Measurements from ENCODE around the gene ABAT.
"Not testable (repeated sequence)": the region's sequence is repeated elsewhere in the genome, so short reads cannot be mapped to it uniquely, and the experiment has no call there.

Gene ABAT

GRCh38 chr16:8751481-8752311 lies 77.3 kb downstream of the ABAT start:
- no peak for DNase-seq

DNA sequence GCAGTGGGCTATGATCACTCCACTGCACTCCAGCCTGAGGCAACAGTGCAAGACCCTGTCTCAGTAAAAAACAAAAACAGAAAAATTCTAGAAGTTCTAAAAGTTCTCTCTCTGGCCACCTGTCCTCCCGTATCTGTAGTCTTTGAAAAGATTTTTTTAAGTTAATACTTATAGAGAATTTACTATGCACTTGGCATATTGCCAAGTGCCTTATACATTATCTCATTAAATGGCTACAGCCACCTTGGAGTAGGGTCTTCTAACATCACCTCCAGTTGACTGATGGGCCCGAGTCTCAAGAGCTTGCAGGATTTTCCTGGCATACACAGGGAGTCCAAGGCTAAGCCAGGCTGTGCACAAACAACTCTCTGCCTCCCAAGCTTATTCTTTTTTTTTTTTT lies 78.3 kb downstream of the ABAT start:
- no peak for DNase-seq

GRCh38 chr16:8753416-8754054 lies 79.1 kb downstream of the ABAT start:
- DNase-seq = no peak

DNA sequence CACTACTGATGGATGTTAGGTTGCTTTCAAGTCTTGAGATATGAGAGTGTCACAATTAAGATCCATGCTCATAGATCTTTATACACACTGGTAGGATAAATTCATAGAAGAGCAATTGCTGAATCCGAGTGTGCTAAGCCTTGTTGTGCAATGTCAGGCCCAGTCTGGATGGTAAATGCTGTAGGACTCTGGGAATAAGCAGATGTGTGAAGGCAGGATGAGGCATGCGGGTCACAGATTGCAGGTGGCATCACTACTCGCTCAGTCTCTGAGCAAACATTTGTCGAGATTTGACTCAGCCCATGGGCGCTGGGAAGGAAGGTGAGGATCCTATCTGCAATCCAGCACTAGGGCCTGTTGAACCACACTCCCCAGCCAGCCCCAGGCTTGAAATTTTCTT lies 82.3 kb downstream of the ABAT start:
- DNase-seq = no peak

DNA sequence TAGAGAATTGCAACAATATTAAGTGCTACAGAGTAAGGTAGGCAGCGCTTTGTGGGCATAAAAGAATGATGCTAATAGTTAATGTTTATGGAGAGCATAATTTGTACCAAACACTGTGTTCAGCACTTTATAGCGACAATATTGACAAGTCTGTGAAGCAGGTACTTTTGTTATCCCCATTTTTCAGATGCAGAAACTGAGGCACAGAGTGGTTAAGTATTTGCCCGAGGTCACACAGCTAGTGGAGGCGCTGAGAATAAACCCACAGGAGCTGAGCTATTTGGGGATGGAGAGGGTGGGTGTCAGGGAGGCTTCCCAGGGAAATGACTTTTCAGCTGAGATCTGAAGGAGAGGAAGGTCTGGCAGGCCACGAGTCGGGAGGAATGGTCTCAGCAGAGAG lies 83.6 kb downstream of the ABAT start:
- no peak for DNase-seq

GRCh38 chr16:8760021-8760420 lies 85.6 kb downstream of the ABAT start:
- DNase-seq = no peak

DNA sequence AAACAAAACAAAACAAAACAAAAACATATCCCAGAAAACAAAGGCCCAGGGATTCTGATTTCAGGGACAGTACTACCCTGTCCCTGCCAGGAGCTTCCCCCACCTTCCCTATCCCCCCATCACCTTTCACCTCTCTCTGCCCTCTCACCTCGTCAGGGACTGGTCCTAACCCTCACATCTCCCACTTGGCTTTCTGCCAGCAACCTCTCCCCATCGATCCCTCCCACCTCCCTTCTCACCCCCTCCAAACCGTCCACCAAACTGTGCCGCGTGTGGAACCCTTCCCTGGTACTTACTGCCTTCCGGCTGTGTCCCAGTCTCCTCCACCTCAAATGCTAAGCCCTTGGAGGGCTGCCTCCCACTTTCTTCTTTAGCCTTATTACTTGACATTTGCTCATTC lies 86.7 kb downstream of the ABAT start:
- no peak for DNase-seq

GRCh38 chr16:8762254-8762653 lies 87.8 kb downstream of the ABAT start:
- DNase-seq = no peak

- DNase-seq = no peak
Observed at GRCh38 chr16:8763083-8763482, 88.7 kb downstream of the ABAT start.

GRCh38 chr16:8763899-8764298 lies 89.5 kb downstream of the ABAT start:
- no peak for DNase-seq

- no peak for DNase-seq
Observed at GRCh38 chr16:8764525-8765250, 90.3 kb downstream of the ABAT start.

DNA sequence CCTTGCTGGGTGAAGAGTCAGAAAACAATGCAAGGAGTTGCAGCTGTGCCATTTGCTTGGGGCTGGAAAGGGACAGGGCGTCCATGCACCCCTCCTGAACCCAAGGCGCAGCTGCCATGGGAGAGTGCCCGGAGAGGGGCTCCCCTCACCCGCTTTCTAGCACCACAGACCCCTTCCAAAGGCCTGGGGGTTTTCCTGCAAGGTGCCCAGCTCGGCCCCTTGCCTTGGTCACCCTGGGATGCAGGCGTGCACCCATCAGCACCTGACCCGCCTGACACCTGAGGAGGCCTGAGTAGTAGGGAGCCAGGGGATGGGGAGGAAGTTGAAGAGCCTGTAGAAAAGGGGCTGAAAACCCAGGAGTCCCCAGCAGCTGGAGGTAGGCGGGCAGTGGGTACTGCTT lies 92.8 kb downstream of the ABAT start:
- no peak for DNase-seq

DNA sequence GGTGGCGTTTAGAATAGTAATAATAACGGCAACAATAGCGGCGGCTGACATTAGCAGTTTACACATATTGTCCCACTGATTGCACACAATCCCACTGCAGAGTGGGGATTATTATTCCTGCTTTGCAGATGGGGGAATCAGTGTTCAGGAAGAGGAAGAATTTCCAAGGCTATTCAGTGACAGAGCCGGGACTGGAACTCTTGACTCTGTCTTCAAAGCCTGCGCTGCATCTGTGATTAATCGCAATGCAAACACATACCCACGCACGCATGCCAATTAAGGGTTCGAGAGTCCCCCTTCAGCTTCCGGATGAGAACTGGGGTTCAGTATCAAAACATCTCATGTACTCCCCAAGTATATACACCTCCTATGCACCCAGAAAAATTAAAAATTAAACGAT lies 93.9 kb downstream of the ABAT start:
- DNase-seq = no peak

DNA sequence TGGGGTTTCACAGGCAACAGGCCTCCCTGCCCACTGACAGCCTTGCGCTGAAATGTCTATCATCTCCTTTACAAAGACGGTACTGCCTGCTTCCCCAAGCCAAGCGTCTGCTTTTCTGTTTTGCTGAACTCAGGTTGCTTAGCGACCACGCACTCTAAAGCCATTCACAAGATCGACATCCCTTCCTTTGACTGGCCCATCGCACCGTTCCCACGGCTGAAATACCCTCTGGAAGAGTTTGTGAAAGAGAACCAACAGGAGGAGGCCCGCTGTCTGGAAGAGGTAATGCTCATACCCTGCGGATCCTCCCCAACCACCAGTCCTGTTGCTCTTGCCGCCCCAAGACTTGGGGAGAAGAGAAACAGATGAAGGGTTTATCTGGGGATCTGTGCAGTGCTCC lies 94.3 kb downstream of the ABAT start:
- no peak for DNase-seq

GRCh38 chr16:8773537-8773936 lies 99.1 kb downstream of the ABAT start:
- no peak for DNase-seq

- DNase-seq = no peak
Observed at GRCh38 chr16:8774208-8774607, 99.8 kb downstream of the ABAT start.

GRCh38 chr16:8775359-8775758 lies 100.9 kb downstream of the ABAT start:
- no peak for DNase-seq

- DNase-seq = no peak
Observed at GRCh38 chr16:8776129-8776584, 101.7 kb downstream of the ABAT start.

GRCh38 chr16:8777217-8777616 lies 102.8 kb downstream of the ABAT start:
- no peak for DNase-seq

- no peak for DNase-seq
Observed at GRCh38 chr16:8781797-8782196, 107.4 kb downstream of the ABAT start.

DNA sequence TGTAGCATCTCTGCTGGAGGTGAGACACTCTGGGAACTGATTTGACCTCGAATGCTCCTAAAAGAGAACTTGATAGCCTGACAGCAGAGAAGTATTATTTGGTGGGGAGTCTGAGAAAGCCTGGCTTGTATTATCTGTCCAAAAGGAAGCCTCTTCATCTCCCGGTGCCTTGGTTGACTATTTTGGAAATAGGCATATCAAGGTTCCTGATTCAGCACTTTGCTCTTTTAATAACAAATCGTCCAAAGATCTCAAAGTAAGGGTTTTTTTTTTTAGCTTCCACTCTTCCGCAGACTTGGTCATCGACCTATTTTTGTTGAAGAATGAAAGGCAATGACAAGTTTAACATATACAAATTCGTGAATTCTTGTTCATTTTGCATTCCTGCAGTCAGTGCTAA lies 108.3 kb downstream of the ABAT start:
- no peak for DNase-seq

GRCh38 chr16:8785408-8785807 lies 111.0 kb downstream of the ABAT start:
- DNase-seq = no peak

DNA sequence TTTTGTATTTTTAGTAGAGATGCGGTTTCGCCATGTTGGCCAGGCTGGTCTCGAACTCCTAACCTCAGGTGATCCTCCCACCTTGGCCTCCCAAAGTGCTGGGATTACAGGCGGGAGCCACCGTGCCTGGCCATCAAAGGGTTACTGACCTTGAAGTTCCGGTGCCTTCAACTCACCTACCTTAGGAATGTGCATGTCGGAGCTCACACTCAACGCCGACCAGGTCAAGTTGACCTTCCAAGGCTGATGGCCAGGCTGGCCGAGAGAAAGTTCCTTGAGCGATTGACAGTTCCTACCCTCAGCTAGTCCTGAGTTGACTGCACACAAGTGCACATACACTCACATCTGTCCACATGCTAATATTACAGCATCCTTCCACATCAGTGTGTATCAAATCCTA lies 111.9 kb downstream of the ABAT start:
- not testable (repeated sequence) for DNase-seq

GRCh38 chr16:8788578-8789172 lies 114.3 kb downstream of the ABAT start:
- DNase-seq = no peak

Data from stimulated activated naive CD4-positive, alpha-beta T cell treated with Interleukin-2 at 50 U/mL for 16 hours (primary cell).